ENCODE measurements around the gene KIF20B.

KIF20B gene, protein sequence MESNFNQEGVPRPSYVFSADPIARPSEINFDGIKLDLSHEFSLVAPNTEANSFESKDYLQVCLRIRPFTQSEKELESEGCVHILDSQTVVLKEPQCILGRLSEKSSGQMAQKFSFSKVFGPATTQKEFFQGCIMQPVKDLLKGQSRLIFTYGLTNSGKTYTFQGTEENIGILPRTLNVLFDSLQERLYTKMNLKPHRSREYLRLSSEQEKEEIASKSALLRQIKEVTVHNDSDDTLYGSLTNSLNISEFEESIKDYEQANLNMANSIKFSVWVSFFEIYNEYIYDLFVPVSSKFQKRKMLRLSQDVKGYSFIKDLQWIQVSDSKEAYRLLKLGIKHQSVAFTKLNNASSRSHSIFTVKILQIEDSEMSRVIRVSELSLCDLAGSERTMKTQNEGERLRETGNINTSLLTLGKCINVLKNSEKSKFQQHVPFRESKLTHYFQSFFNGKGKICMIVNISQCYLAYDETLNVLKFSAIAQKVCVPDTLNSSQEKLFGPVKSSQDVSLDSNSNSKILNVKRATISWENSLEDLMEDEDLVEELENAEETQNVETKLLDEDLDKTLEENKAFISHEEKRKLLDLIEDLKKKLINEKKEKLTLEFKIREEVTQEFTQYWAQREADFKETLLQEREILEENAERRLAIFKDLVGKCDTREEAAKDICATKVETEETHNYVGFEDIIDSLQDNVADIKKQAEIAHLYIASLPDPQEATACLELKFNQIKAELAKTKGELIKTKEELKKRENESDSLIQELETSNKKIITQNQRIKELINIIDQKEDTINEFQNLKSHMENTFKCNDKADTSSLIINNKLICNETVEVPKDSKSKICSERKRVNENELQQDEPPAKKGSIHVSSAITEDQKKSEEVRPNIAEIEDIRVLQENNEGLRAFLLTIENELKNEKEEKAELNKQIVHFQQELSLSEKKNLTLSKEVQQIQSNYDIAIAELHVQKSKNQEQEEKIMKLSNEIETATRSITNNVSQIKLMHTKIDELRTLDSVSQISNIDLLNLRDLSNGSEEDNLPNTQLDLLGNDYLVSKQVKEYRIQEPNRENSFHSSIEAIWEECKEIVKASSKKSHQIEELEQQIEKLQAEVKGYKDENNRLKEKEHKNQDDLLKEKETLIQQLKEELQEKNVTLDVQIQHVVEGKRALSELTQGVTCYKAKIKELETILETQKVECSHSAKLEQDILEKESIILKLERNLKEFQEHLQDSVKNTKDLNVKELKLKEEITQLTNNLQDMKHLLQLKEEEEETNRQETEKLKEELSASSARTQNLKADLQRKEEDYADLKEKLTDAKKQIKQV (N-terminal part only)

DNA sequence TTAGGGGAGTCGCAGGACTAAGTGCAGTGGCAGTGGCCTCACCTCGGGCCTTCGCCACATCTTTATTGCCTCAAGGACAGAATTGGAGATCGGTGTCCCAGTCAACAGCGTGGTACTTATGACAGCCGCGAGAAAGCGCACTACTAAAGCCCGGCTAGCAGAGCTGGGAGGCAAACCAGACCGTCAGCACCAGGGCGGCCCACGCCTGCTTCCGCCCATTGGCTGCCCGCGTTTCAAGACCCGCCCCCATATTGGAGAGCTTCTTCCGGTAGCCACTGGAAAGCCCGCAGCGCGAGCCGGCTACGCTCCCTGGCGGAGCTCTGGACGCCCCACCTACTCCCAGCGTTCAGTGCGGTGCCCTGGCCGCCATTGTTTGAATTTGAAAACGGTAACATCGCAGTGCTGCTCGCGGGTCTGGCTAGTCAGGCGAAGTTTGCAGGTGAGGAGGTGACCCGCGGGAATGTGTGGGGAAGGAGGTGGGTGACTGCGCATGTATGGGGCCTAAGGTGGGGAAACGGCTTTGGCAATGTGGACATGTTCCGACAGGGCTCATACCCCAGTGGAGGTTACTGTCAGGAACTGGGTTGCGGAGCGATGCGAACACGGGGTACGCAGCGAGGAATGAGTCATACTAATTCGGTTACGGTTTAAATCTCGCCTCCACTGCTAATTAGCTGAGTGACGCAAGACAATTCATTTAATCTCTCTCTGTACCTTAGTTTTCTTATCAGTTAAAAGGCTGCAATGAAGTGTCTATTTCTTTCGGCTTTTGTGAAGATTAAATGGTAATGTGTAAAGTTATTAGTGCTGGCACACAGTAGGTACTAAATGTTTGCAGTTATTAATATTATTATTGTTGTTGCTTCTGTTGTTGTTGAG, at the start of gene KIF20B:
Gene KIF20B, plus strand, starts transcription at position 349 of the 879 bp plus-strand sequence. CDS start 3,705 bp downstream, outside the sequence.
- peak; percentile 90 for DNase-seq

DNA sequence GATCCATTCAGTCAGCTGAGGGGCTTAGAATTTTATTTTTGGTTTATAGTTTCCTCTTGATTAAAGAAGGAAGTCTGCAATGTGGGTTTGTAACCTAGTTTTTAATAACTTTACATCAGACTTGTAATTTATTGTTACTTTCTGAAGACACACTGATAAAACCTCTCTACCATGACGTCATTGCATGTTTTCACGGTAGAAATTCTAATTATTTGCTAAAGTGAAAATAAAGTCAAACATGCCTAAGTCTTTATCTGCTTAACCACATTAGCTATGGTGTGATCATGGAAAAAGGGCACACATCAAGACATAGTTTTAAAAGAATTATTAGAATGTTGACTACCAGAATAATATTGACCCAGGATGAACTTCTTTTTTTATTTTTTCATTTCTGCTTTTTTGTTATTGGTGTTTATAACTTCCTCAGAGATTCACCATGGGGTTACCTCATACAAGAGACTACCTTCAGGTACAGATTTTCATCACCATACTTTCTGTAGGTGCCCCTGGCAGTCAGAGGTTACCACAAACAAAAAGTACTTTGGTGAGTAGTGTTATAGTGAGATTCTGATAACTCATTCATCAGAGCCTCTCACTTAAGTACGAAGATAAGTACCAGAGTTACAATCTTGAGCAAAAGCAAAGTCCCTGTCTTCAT, 49.3 kb upstream of the KIF20B start:
- no peak for DNase-seq

DNA sequence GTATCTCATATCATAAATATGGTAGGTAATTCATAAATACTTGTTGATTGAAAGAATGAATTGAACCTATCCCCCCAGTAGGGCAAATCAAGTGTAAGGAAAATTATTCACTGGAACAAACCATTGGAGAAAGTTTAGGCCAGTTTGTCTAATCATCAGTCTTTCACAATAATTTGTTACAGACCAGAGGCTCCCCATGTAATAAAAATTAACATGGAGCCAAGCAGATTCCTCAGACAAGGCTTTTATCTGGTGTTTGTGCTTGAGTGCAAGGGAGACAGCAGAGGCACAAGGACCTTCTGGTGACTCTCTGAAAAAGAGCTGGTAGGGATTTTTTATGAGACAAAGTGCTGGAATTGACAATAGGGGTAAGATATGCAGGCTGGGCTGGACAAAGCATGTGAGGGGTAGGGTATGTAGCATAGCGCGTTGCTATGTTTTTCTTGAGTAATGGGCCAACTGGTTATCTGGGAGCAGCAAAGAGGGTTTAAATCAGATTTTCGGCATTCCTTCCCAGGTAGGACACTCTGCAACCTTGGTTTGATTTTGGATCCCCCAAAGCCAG, 48.5 kb upstream of the KIF20B start:
- DNase-seq: no peak

DNA sequence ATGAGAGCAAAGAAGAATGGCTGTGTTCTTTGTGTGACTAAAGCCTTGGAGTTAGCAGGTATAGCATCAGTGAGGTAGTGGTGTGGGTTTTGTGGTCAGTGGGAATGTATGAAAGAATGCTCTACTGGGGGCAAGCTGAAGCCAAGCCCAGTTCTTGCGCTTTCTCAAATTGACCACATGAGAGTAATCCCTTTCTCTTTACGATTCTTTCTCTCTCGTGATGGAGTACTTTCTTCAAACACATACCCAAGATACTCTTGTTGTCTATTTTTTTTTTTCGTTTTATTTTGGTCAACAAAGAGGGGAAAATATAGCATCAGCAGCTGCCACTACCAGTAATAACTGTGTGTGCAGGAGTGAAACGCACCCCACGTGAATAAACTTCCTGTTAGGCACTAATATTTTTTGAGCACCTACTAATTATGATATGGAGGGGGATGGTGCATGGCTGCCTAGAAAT, 48.0 kb upstream of the KIF20B start:
- DNase-seq: no peak

DNA sequence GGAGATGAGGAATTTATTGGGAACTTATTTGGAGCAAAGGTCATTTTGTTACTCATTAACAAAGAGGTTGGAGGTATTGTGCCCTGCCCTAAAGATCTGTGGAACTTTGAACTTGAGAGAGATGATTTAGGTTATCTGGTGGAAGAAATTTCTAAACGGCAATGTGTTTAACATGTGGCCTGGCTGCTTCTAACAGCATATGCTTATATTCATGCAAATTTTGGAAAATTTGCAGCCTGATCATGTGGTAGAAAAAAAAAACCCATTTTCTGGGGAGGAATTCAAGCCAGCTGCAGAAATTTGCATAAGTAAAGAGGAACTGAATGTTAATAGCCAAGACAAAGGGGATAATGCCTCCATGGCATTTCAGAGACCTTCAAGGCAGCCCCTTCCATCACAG, 45.7 kb upstream of the KIF20B start:
- DNase-seq: no peak

DNA sequence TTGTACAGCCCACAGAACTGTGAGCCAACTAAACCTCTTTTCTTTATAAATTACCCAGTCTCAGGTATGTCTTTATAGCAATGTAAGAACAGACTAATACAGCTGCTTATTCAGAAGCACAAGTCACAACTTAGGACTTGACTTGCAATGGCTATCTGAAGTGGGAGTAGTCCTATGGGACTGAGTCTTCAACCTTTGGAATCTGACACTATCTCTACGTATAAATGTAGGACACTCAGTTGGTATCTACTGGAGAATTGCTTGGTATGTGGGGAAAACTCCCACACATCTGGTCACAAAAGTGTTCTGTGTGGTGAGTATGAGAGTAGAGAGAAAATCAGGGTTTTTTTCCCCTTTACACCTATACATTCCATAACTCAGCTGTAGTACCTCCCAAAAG, 44.1 kb upstream of the KIF20B start:
- DNase-seq: no peak

DNA sequence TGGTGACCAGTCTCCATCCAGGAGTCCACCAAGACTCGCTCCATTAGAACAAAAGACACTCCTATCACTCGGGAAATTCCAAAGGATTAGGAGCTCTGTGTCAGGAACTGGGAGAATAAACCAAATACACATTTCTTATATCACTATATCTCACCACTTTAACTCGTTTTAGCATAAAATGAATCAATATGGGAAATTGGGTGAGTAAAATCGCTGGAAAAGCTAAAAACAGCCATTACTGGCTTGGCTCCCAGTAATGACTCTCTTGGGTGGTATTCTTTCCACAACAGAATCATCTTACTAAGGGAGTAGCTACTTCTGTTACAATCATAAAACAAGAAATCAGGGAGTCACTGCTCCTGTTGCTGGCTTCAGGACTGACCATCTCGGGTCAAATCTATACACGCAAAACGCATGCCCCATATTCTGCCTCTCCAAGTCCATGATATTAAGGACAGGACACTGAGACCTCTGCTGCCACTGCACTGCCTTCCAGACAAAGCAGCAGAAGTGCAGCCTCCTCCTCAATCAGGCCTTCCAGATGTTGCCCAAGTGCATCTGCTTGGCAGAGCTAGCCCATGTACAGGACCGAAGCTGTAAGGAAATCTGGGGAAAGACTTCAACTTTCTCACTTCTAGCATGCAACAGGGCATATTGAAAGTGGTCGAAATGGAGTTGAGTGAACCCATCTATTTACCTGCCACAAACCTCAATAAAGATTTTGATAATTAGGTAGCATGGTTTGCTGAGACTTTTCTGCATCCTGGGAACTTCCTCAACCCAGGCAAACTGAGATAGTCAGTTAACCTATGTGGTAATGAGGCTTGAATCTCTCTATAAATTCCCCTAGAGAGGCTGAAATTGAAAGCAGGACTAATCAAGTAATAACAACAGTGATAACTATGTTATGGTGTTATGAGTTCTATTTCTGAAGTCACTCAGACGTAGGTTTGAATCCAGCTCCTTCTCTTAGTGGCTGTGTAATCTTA, 42.0 kb upstream of the KIF20B start:
- DNase-seq: no peak

DNA sequence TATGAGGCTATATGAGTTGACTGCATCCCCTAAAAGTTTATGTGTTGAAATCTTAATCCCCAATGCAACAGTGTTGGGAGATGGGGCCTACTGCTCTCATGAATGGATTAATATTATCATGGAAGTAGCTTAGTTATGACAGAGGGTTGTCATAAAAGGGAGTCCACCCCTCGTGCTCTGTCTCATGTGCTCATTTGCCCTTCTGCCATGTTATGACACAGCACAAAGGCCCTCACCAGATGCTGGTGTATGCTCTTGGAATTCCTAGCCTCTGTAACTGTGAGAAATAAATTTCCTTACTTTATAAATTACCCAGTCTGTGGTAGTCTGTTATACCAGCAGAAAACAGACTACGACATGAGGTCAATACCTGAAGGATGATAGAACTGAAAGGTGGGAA, 38.8 kb upstream of the KIF20B start:
- no peak for DNase-seq

DNA sequence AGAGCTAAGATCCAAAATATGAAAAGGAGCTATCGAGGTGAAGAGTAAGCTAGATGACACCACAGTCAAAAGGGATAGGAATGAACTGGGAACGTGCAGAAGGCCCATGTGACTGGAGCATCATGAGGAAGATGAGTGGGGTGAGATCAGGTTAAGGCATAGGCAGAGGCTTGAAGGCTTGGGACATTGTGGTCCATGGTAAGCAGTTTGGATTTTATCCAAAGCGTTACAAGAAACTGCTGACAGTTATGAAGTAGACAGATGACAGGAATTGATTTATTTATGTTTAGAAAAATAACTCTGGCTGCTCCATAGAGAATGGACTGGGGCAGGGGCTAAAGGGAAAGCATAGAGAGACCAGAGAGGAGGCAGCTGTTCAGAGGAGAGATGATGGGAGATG, 38.2 kb upstream of the KIF20B start:
- no peak for DNase-seq

DNA sequence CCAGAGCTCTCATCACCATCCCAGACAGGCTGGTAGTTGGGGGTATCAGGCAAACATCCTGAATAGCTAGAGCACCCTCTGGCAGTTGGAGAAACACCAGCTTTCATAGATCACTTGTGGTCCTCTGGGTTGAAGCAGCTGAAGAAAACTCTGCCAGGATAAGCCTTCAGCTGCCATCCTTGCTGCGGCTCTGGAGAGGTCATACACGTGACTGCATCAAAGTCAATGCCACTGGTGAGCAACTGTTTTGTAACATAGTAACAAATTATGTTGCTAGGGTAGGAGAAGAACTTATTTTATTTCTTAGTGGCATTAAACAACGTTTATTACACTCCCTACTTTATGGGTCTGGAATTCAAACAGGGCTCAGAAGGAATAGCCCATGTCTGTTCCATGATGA, 37.2 kb upstream of the KIF20B start:
- DNase-seq: no peak

DNA sequence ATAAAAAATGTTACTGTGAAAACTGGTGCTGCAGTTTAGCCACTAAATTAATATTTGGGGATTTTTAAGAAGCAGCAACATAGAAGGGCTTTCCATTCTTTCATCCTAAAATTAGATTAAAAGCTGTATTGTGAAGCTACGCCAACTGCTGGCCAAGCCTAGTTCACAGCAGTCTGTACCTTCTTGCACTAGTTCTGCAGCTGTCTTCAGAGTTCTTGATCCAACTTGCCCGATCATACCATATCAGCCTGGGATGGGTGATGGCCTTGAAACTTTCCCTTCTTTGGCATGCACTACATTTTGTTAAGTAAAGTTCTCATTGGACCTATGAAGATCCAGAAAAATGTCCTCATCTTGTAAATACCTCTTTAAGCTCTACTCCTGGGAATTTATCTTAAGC, 36.1 kb upstream of the KIF20B start:
- no peak for DNase-seq

DNA sequence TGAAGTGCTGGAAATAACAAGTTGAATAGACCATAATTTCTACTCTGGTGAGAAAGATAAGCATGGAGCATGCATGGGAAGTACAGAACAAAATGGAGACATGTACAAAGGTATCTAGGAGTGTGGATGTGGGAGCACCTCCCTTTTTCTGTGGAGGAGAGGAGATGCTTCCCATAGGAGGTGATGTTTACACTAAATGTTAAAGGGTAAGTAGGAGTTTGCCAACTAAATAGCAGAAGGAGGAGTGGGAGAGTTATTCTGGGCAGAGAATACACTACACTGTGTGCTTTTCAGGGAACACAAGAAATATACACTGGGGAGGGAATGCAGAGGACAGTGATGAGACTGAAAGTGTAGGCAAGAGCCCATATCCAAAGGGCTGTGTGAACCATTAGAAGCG, 35.3 kb upstream of the KIF20B start:
- no peak for DNase-seq

DNA sequence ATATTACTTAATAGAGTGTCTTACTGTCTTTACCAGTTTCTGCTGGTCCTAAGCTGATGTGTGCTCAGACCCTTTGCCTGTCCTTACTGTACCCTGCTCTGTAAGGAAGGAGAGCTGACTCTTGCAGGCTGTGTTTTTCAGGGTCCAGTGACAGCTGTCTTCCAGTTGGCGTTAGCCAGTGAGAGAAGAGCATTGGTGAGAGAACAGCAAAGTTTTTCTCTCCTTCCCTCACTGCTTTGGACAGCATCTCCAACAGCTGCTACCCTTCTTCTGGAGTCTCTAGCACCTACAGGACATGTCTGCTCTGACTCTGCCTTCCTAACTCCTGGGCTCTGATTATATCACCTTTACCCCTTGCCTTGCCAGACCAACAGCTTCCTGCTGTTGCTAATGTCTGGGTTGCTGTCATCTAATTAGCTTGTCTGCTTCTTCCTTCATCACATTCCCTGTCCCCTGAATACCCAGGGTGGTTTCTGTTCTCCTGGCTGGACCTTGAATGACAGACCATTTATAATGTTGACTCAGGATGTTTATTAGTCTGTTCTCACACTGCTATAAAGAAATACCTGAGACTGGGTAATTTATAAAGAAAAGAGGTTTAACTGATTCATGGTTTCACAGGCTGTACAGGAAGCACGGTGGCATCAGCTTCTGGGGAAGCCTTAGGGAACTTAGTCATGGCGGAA, 32.9 kb upstream of the KIF20B start:
- peak; percentile 9 for DNase-seq

DNA sequence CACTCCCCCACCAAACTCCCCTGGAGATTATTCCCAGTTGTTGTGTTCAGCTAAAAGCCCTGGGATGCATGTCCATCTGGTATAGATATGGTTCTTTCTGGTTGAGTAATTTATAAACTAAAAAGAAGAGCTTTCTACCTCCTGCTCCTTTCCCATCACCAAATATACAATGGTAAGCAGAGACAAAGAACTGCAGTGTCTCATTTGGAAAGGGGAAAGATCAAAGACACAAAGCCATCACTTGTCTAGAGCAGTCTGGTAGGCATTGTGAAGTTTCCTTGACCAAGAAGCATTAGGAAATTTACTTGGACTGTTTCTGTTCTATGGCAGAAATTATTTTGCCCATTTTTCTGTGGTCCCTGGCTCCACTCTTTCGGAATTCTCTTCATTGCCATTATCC, 31.4 kb upstream of the KIF20B start:
- no peak for DNase-seq

DNA sequence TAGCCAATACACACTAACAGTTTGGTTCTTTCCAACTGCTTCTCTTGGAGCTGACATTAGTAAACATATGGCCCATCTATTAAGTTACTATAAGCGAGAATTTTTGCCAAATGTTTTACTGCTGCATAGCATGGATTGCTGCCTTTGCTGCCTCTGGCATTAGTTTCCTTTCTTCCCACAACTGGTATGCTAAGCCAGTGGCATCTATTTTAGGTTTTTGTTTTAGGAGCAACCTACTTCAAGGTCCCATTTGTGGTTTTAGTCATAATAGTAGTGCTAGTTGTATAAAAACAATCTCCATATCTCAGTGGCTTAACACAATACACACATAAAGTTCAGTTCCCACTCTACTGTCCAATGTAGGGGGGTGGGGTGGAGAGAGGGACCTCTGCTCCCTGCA, 30.5 kb upstream of the KIF20B start:
- no peak for DNase-seq

DNA sequence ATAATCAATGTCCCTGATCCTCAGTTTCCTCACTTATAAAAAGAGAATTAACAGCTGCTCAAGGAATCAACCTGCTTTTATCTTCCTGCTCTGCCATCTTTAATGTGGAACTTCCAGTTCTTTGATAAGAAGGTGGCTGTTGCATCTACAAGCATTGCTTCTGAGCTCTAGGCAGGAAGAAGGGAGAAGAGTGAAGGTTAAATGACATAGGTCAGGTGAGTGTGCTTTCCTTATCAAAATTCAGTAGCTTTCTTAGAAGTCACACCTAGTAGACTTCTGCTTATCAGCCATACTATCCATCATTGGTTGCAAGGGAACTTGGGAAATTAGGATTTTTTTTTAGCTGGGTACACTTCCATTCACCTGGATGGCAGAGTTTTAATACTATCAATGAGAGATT, 24.0 kb upstream of the KIF20B start:
- DNase-seq: no peak

DNA sequence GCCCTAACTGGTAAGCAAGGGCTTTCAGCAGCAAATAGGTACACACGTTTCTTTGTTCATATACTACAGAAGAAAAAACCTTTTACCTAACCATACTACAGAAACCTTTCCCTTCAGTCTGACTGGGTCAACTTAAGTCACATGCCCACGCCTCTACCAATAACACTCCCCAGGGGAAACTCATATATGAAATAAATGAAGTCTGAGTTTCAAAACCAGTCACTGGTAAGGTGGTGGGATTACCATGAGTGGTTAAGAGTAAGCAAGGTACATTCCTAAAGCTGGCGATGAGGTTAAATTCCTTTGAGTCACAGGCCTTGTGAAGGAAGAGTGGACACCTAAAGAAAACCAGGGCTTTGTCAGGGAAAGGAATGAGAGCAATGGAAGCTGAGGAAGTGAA, 21.4 kb upstream of the KIF20B start:
- no peak for DNase-seq

DNA sequence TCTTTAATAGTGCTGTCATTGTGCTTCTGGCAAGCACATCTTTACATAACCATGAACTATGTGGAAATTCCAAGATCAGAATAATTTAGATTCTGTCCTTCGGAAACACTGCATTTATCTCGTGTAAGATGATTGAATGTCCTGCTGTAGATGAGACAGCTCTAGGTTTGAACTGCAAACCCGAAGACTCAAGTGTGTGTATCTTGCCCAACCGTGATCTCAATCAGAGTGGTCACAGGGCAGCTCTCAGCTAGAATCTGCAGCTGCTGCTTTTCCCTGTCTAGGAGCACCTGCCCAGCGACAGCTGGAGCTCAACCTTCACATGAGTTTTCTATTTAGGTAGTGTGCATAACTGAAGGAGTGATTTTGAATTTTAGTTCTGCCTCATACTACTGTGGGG, 17.5 kb upstream of the KIF20B start:
- no peak for DNase-seq

DNA sequence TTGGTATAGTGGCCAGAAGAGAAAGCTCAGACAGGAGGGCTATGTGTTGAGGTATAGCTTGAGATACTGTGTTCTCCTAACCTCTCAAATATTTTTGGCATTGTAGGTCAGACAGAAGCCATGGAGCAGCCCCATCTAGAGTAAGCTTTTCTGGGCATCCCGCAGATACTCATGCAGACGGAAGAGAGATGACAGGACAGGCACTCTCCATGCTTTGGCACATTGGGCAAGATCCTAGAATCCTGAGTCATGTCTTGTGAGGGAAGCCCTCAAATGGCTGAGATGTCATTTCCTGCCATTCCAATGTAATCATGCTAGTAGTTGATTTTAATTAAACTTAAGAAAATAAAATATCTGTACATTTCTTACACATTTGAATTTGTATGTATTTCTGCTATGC, 16.8 kb upstream of the KIF20B start:
- DNase-seq: no peak

Data from NCI-H2227 treated with DMSO at 0.1 percent for 48 hours (cell line).